PC-3 (cell line): ENCODE data around the gene TCEA2. TPM values are rescaled to one million over a fixed set of nuclear protein-coding genes. Genes with fewer than 3 reads are reported as not detected.

Experiments
- ATAC-seq: fragments of 200-7000 bp; cut with Tn5 transposase; 2 replicates; pipeline ENCODE4 v1.9.1; 2020; ENCODE audit warnings: mild to moderate bottlenecking, moderate library complexity
- BruUV-seq: library from RNA; stranded (reverse); fragments of 400-500 nt; replicated peaks from 2 replicates; lab custom pipeline; 2021; lab: Mats Ljungman, UMichigan
- CTCF ChIA-PET: fragments of 300-600 bp; sonication (Branson Sonifier 250); formaldehyde crosslinking; loops from one replicate; lab custom pipeline; 2022; ENCODE audit warnings: antibody characterized with exemption; lab: Charles Lee
- POLR2A ChIA-PET: fragments of 300-600 bp; sonication (Branson Sonifier 250); formaldehyde crosslinking; loops from one replicate; lab custom pipeline; 2022; ENCODE audit warnings: antibody characterized with exemption; ENCODE audit not compliant: unreplicated experiment; lab: Charles Lee
- DNase-seq: peaks from one replicate; pipeline ENCODE4 v3.0.0-alpha.2; 2015
- H2AFZ ChIP-seq: fragments of 300-600 bp; sonication (generic); 2 replicates; pipeline ENCODE4 v1.6.0; 2016; ENCODE audit warnings: antibody characterized with exemption, low read length
- H3F3A ChIP-seq: fragments of 300-600 bp; sonication (generic); one replicate; pipeline ENCODE4 v1.6.0; 2017; ENCODE audit warnings: antibody characterized with exemption, low read length, control low read depth, mild to moderate bottlenecking; ENCODE audit not compliant: unreplicated experiment
- H3K27ac ChIP-seq: fragments of 300-600 bp; sonication (generic); 2 replicates; pipeline ENCODE4 v1.5.1; 2016; ENCODE audit warnings: mild to moderate bottlenecking, low read length
- H3K27me3 ChIP-seq: fragments of 300-600 bp; sonication (generic); 2 replicates; pipeline ENCODE4 v1.6.1; 2016; ENCODE audit warnings: low read length, mixed read lengths
- H3K36me3 ChIP-seq: fragments of 300-600 bp; sonication (generic); 2 replicates; pipeline ENCODE4 v1.6.1; 2016; ENCODE audit warnings: low read depth, mixed run types, low read length, mixed read lengths
- H3K4me1 ChIP-seq: fragments of 300-600 bp; sonication (generic); 2 replicates; pipeline ENCODE4 v1.5.1; 2016; ENCODE audit warnings: low read length; ENCODE audit not compliant: insufficient read depth
- H3K4me2 ChIP-seq: fragments of 300-600 bp; sonication (generic); 2 replicates; pipeline ENCODE4 v1.6.0; 2016; ENCODE audit warnings: low read length
- H3K4me3 ChIP-seq: fragments of 300-600 bp; sonication (generic); 2 replicates; pipeline ENCODE4 v1.5.1; 2016; ENCODE audit warnings: mild to moderate bottlenecking, low read length, mixed read lengths
- H3K79me2 ChIP-seq: fragments of 300-600 bp; sonication (generic); 2 replicates; pipeline ENCODE4 v1.6.1; 2017; ENCODE audit warnings: low read length, mixed read lengths
- H3K9ac ChIP-seq: fragments of 300-600 bp; sonication (generic); 2 replicates; pipeline ENCODE4 v1.6.0; 2016; ENCODE audit warnings: mild to moderate bottlenecking, low read length
- H3K9me2 ChIP-seq: fragments of 300-600 bp; sonication (generic); replicated peaks from 2 replicates; pipeline ENCODE4 v1.6.1; 2016; ENCODE audit warnings: mixed run types, low read length, mixed read lengths
- H3K9me3 ChIP-seq: fragments of 300-600 bp; sonication (generic); 2 replicates; pipeline ENCODE4 v1.6.1; 2016; ENCODE audit warnings: low read length, mixed read lengths
- H4K20me1 ChIP-seq: fragments of 300-600 bp; sonication (generic); 2 replicates; pipeline ENCODE4 v1.6.1; 2016; ENCODE audit warnings: low read length, mixed read lengths
- EZH2 ChIP-seq: fragments of 300-600 bp; sonication (generic); IDR thresholded peaks from one replicate; pipeline ENCODE4 v1.6.1; 2017; ENCODE audit warnings: antibody characterized with exemption, mild to moderate bottlenecking, low read length; ENCODE audit not compliant: unreplicated experiment
- EZH2phosphoT487 ChIP-seq: fragments of 300-600 bp; sonication (generic); IDR thresholded peaks from 2 replicates; pipeline ENCODE4 v1.6.1; 2018; ENCODE audit warnings: mild to moderate bottlenecking, antibody characterized with exemption, low read length, borderline replicate concordance
- intact Hi-C: fragments of 100-400 bp; cut with micrococcal nuclease; formaldehyde crosslinking; loops from 2 replicates; pipeline ENCODE4 v1.9.0; 2023
- total RNA-seq: library from RNA; depleted of rRNA; stranded (reverse); fragments of >200 nt; gene quantifications from 2 replicates; pipeline ENCODE4 v1.2.3, GENCODE V29; 2014
- TF ChIP-seq, protein P1 (sequence below): fragments of 300-600 bp; sonication (generic); conservative IDR thresholded peaks from 2 replicates; pipeline ENCODE4 v1.5.1; 2017; ENCODE audit warnings: antibody characterized with exemption, low read depth, mild to moderate bottlenecking, low read length

Gene TCEA2
- total RNA-seq, 1 experiment from 2014 or later: 19.1 TPM

DNA sequence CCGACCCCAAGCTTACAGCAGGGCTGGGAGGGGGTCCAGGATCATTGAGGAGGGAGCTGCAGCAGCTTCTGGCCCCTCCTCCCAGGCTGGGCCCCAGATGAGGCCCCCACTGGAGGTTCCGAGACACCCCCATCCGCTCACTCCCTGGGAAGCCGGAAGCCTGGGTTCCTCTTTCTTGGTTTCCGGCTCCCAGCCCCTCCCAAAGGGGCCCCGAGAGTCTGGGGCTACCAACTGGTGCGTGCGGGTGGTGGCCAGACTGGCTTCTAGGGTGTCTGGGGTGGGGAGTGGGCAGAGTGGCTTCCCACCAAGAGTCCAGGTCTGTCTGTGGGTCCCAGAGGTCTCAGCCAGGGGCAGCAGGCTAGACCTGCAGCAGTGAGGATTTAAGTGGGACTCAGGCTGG, 14.1 kb downstream of the TCEA2 start:
- Histone ChIP-seq H3K27ac (no peak overlapping the region), H3F3A (no peaks in the 10 kb centered on the region), H3K4me3 (no peak overlapping the region), H3K9ac (no peak overlapping the region), H2AFZ (no peak overlapping the region), H3K9me2 (no peaks in the 10 kb centered on the region), H3K27me3 (no peaks in the 10 kb centered on the region), H3K4me1 (peaks cover 13% of the 10 kb centered on the region), H3K4me2 (no peak overlapping the region), H4K20me1 (no peaks in the 10 kb centered on the region), H3K9me3 (no peaks in the 10 kb centered on the region), H3K36me3 (no peaks in the 10 kb centered on the region), H3K79me2 (peaks cover 19% of the 10 kb centered on the region)
- ChIA-PET POLR2A (no interaction called here), CTCF (no interaction called here)
- ATAC-seq (no peak), DNase-seq (no peak)
- BruUV-seq: no TSS peak
- intact Hi-C loops: no loop called here
- TF ChIP-seq, protein P1, sequence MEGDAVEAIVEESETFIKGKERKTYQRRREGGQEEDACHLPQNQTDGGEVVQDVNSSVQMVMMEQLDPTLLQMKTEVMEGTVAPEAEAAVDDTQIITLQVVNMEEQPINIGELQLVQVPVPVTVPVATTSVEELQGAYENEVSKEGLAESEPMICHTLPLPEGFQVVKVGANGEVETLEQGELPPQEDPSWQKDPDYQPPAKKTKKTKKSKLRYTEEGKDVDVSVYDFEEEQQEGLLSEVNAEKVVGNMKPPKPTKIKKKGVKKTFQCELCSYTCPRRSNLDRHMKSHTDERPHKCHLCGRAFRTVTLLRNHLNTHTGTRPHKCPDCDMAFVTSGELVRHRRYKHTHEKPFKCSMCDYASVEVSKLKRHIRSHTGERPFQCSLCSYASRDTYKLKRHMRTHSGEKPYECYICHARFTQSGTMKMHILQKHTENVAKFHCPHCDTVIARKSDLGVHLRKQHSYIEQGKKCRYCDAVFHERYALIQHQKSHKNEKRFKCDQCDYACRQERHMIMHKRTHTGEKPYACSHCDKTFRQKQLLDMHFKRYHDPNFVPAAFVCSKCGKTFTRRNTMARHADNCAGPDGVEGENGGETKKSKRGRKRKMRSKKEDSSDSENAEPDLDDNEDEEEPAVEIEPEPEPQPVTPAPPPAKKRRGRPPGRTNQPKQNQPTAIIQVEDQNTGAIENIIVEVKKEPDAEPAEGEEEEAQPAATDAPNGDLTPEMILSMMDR: no peak
- TF ChIP-seq EZH2phosphoT487 (no peak), EZH2 (no peak)

DNA sequence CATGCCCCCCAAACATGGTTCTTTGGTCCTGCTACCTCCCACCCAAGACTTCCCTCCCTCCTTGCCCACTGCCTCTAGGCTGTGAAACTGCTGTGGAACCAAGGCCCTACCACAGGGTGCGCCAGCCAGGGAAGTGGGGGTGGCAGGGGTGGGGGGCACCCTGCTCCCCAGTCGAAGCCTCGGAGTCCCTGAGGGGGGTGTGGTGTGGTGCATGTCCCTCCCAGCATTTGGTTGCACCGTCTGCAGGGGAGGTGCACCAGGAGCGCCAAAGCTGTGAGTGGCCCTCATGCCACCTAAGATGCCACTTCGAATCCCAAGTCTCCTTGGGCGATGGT, 14.5 kb downstream of the TCEA2 start:
- Histone ChIP-seq H3K27ac (no peak overlapping the region), H3K36me3 (no peaks in the 10 kb centered on the region), H3K27me3 (no peaks in the 10 kb centered on the region), H3F3A (no peaks in the 10 kb centered on the region), H3K4me2 (no peak overlapping the region), H3K4me1 (peaks cover 13% of the 10 kb centered on the region), H4K20me1 (no peaks in the 10 kb centered on the region), H3K9me3 (no peaks in the 10 kb centered on the region), H3K9ac (no peak overlapping the region), H3K79me2 (peaks cover 19% of the 10 kb centered on the region), H3K4me3 (no peak overlapping the region), H3K9me2 (no peaks in the 10 kb centered on the region), H2AFZ (no peak overlapping the region)
- ATAC-seq (no peak), DNase-seq (no peak)
- ChIA-PET POLR2A (no interaction called here), CTCF (no interaction called here)
- TF ChIP-seq, protein P1: no peak
- no peak for TF ChIP-seq EZH2phosphoT487
- TF ChIP-seq EZH2: no peak
- BruUV-seq: no TSS peak
- intact Hi-C loops: no loop called here

DNA sequence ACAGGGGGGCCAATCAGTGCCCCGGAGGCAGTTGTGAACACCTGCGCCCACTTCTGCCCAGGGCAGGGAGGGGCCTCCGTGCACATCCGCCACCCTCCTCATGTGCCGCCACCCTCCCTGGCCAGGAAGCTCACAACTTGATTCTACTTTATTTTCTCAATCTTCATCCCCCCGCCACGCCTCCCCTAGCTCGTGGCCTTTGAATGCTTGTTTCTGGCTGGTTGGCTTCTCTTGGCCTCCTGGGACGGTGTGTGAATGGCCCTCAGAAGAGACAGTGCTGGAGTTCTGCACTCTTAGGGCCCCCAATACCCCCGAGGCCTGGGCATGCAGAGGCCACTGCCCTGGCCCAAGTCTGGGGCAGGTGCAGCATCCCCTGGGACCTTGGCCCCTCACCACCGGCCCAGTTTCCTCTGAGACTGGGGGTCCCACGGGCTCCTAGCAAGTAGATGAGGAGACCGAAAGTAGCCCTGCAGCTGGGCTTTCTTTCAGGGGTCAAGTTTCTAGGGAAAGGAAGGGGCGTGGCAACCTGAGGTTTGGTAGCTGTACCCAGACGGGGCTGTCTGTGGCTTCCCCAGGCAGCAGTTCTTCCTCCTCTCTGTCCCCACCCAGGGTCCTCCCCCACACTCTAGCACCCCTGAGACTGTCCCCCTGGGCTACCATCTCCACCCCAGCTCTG, 15.0 kb downstream of the TCEA2 start:
- POLR2A ChIA-PET: no interaction called here
- Histone ChIP-seq H3K9ac (no peak overlapping the region), H3K79me2 (peaks cover 19% of the 10 kb centered on the region), H3K4me1 (peaks cover 16% of the 10 kb centered on the region), H3K36me3 (no peaks in the 10 kb centered on the region), H3K9me2 (no peaks in the 10 kb centered on the region), H3K4me2 (peak overlapping the region; percentile 100), H4K20me1 (no peaks in the 10 kb centered on the region), H3K9me3 (no peaks in the 10 kb centered on the region), H3F3A (no peaks in the 10 kb centered on the region), H2AFZ (no peak overlapping the region), H3K27ac (no peak overlapping the region), H3K4me3 (peak overlapping the region; percentile 97), H3K27me3 (no peaks in the 10 kb centered on the region)
- intact Hi-C loops: no loop called here
- no peak for ATAC-seq
- no TSS peak for BruUV-seq
- TF ChIP-seq EZH2phosphoT487 (no peak), EZH2 (no peak)
- TF ChIP-seq, protein P1: no peak
- CTCF ChIA-PET: no interaction called here
- DNase-seq: no peak
